ENCODE data around the gene PTPN22. TPM values are rescaled to one million over a fixed set of nuclear protein-coding genes. Genes with fewer than 3 reads are reported as not detected.

The PTPN22 gene
- total and polyA plus RNA-seq, 2 experiments from 2014 or later, result 0.17 to 0.47 TPM

GRCh38 chr1:113765306-113766230 lies 105.9 kb downstream of the PTPN22 start:
- no peaks in the 10 kb centered on the region for H3K27me3 ChIP-seq
- H3K4me1 ChIP-seq (ENCODE audit: insufficient read depth), result peaks cover 4% of the 10 kb centered on the region
- H3K9me2 ChIP-seq (replicated peaks; ENCODE audit: insufficient read depth), result no peaks in the 10 kb centered on the region
- H3K27ac ChIP-seq, result no peak overlapping the region
- H3K4me2 ChIP-seq, result peak overlapping the region; percentile 13
- no peaks in the 10 kb centered on the region for H3K9me3 ChIP-seq (ENCODE audit: low read depth)
- no peak overlapping the region for H2AFZ ChIP-seq
- H4K20me1 ChIP-seq (ENCODE audit: insufficient read depth, poor library complexity, severe bottlenecking), result no peaks in the 10 kb centered on the region
- no peak for DNase-seq (ENCODE audit: low spot score)
- WGBS (ENCODE audit: low lambda C conversion rate, missing lambda C conversion rate), result 88% methylated on average over 2 of the region's 2 CpGs
- no peaks in the 10 kb centered on the region for H3K36me3 ChIP-seq (replicated peaks; ENCODE audit: insufficient read depth, low read depth)
- peaks cover 11% of the 10 kb centered on the region for H3K79me2 ChIP-seq
- no peak overlapping the region for H3K4me3 ChIP-seq
- TF ChIP-seq CTCF (IDR thresholded peaks at IDR 0.05; ENCODE audit: poor library complexity), result no peak
- no peak for TF ChIP-seq EZH2phosphoT487 (IDR thresholded peaks at IDR 0.05; ENCODE audit: low read depth, severe bottlenecking, unreplicated experiment)
- TF ChIP-seq EZH2 (IDR thresholded peaks at IDR 0.05; ENCODE audit: borderline replicate concordance), result no peak

Other genes starting within 250 kb of the PTPN22 start
- gene PHTF1, start 112.2 kb downstream of the PTPN22 start, total RNA-seq, result 19.6 and 27.6 TPM in 2 replicates
- 19.4 and 22.9 TPM in 2 replicates for gene PHTF1, start 112.2 kb downstream of the PTPN22 start, polyA plus RNA-seq
- 20.3 and 21.8 TPM in 2 replicates for gene RSBN1, start 59.2 kb downstream of the PTPN22 start, total RNA-seq
- 10.2 and 12.8 TPM in 2 replicates for gene RSBN1, start 59.2 kb downstream of the PTPN22 start, polyA plus RNA-seq
- 0.80 and 3.0 TPM in 2 replicates for gene BCL2L15, start 15.9 kb upstream of the PTPN22 start, total RNA-seq
- 0.66 and 0.84 TPM in 2 replicates for gene BCL2L15, start 15.9 kb upstream of the PTPN22 start, polyA plus RNA-seq
- gene AP4B1, start 33.1 kb upstream of the PTPN22 start, total RNA-seq, result 9.8 and 11.4 TPM in 2 replicates
- 11.1 and 12.0 TPM in 2 replicates for gene AP4B1, start 33.1 kb upstream of the PTPN22 start, polyA plus RNA-seq
- gene DCLRE1B, start 33.6 kb upstream of the PTPN22 start, total RNA-seq, result 6.0 and 6.6 TPM in 2 replicates
- gene DCLRE1B, start 33.6 kb upstream of the PTPN22 start, polyA plus RNA-seq, result 3.6 and 4.6 TPM in 2 replicates
- gene HIPK1, start 57.6 kb upstream of the PTPN22 start, total RNA-seq, result 31.6 and 34.1 TPM in 2 replicates
- gene HIPK1, start 57.6 kb upstream of the PTPN22 start, polyA plus RNA-seq, result 8.7 and 12.1 TPM in 2 replicates
- gene OLFML3, start 107.8 kb upstream of the PTPN22 start, total RNA-seq, result 441 and 460 TPM in 2 replicates
- 494 and 559 TPM in 2 replicates for gene OLFML3, start 107.8 kb upstream of the PTPN22 start, polyA plus RNA-seq